GM06990 (cell line): ENCODE measurements around the gene DIABLO.

Experiments
- DNase-seq: peaks from one replicate; pipeline ENCODE4 v3.0.0-alpha.2; 2011; ENCODE audit not compliant: insufficient read length; ENCODE audit errors: extremely low read depth
- H3K27me3 ChIP-seq: replicated peaks from 2 replicates; pipeline ENCODE4 v1.6.0; 2011; ENCODE audit warnings: low read length; ENCODE audit not compliant: control insufficient read depth, insufficient read depth
- H3K36me3 ChIP-seq: 2 replicates; pipeline ENCODE4 v1.5.1; 2011; ENCODE audit warnings: low read length; ENCODE audit not compliant: control insufficient read depth, insufficient read depth
- H3K4me3 ChIP-seq: replicated peaks from 2 replicates; pipeline ENCODE4 v1.5.1; 2011; ENCODE audit warnings: low read depth, mild to moderate bottlenecking, control low read depth, low read length
- TF ChIP-seq, protein P1 (sequence below): IDR thresholded peaks from 2 replicates; pipeline ENCODE4 v1.5.1; 2011; ENCODE audit warnings: low read length, control low read depth, mild to moderate bottlenecking, inconsistent platforms; ENCODE audit not compliant: insufficient read depth, poor library complexity, severe bottlenecking

Gene DIABLO

DNA sequence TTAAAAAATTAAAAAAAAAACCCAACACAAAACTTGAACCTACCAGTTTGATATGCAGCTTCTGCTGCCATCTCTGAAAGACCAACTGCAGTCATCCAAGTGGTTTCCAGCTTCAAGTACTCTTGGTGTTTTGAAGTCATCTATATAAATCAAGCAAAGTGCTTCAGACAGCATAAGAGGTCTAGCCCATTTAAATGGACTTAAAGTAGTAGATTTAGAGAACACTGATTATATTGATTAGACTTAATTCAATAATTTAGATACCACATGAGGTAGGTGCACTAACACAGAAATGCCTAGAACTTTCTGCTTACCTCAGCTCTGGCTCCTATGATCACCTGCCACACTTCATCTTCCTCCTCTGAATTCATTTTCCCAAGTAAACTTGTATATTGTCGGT lies 9.4 kb downstream of the DIABLO start:
- no peaks in the 10 kb centered on the region for H3K27me3 ChIP-seq
- DNase-seq: no peak

DNA sequence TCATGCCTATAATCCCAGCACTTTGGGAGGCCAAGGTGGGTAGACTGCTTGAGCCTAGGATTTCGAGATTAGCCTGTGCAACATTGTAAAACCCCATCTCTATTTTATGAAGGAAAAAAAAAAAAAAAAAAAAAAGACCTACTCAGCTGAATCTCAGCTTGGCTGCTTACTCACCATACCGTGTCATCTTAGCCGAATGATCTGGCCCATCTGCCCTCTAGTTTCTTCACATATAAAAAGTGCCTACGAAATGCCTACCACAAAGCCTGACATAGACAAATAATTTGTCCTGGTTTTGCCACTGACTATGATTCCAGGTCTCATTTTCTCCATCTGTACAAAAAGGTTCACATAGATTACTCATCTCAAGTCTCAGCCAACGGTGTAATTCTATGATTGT lies 10.1 kb downstream of the DIABLO start:
- H3K4me3 ChIP-seq: no peak overlapping the region
- no peaks in the 10 kb centered on the region for H3K27me3 ChIP-seq
- DNase-seq: no peak
- H3K36me3 ChIP-seq: peaks cover 18% of the 10 kb centered on the region
- TF ChIP-seq, protein P1, sequence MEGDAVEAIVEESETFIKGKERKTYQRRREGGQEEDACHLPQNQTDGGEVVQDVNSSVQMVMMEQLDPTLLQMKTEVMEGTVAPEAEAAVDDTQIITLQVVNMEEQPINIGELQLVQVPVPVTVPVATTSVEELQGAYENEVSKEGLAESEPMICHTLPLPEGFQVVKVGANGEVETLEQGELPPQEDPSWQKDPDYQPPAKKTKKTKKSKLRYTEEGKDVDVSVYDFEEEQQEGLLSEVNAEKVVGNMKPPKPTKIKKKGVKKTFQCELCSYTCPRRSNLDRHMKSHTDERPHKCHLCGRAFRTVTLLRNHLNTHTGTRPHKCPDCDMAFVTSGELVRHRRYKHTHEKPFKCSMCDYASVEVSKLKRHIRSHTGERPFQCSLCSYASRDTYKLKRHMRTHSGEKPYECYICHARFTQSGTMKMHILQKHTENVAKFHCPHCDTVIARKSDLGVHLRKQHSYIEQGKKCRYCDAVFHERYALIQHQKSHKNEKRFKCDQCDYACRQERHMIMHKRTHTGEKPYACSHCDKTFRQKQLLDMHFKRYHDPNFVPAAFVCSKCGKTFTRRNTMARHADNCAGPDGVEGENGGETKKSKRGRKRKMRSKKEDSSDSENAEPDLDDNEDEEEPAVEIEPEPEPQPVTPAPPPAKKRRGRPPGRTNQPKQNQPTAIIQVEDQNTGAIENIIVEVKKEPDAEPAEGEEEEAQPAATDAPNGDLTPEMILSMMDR: no peak

More for the DNA sequence above, 9.4 kb downstream of the DIABLO start:
- TF ChIP-seq, protein P1: no peak
- Histone ChIP-seq H3K4me3 (no peak overlapping the region), H3K36me3 (peaks cover 18% of the 10 kb centered on the region)

DNA sequence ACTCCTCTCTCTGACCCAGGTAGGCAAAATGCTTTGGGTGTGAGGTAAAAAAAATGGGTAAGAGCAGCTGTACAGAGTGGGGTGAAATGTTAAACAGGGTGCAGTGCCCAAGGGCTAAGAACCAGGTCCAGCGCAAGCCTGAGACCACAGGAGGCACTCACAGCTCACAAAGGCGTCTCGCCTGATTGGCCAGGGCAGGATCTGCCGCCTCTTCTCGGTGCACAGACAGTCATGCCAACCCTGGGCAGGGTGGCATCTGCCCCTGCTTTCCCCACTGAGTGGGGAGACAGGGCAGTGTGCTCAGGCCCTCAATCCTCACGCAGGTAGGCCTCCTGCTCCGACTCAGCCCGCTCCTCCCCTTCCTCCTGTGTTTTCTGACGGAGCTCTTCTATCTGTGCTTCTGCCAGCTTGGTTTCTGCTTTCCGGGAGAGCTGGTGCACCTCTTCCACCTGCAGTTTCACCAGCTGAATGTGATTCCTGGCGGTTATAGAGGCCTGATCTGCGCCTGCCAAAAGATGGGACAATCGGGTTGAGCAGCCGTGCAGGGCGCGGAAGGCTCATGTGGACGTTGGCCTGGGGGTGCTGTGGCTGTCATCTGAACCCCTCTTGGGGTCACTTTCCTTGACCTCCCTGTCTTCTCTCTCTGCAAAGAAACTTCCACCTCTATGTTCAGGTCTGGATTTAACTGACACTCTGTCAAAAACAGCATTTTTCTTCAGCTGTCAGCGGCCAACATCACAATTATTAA lies 17.6 kb downstream of the DIABLO start:
- TF ChIP-seq, protein P1: no peak
- DNase-seq: no peak
- Histone ChIP-seq H3K4me3 (no peak overlapping the region), H3K27me3 (no peaks in the 10 kb centered on the region), H3K36me3 (peaks cover 12% of the 10 kb centered on the region)

DNA sequence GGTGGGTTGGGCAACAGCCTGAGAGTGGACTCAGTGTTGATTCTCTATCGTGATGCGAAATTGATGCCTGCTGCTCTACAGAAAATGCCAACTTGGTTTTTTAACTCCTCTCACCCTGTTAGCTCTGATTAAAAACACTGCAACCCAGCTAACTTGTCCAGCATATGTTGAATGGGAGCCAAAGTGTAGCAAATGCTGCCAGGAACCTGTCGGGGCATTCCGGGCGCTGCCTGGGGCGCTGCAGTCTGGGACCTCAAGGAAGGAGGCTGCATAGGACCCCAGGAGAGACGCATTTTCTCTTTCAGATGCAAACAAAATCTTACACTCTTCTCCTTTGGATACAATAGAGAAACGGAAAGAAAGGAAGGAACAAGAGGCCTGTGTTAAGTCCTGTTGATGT lies 18.5 kb downstream of the DIABLO start:
- Histone ChIP-seq H3K36me3 (peaks cover 8% of the 10 kb centered on the region), H3K4me3 (no peak overlapping the region), H3K27me3 (no peaks in the 10 kb centered on the region; the same call in 1 of the 2 replicates)
- no peak for DNase-seq
- TF ChIP-seq, protein P1: no peak

DNA sequence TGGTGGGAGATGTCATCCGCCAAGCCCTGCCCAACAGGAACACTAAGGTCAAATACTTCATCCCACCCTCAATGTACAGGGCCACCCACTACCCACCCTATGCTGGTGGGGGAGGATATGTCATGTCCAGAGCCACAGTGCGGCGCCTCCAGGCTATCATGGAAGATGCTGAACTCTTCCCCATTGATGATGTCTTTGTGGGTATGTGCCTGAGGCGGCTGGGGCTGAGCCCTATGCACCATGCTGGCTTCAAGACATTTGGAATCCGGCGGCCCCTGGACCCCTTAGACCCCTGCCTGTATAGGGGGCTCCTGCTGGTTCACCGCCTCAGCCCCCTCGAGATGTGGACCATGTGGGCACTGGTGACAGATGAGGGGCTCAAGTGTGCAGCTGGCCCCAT lies 18.9 kb downstream of the DIABLO start:
- peaks cover 8% of the 10 kb centered on the region for H3K36me3 ChIP-seq
- TF ChIP-seq, protein P1: no peak
- no peak overlapping the region for H3K4me3 ChIP-seq
- no peak for DNase-seq
- no peaks in the 10 kb centered on the region; the same call in 1 of the 2 replicates for H3K27me3 ChIP-seq
